GM10266 (cell line): Measurements from ENCODE around the gene DCDC2C.

Experiments used
- DNase-seq: peaks from one replicate; pipeline ENCODE4 v3.0.0; 2012; ENCODE audit errors: extremely low spot score
- TF ChIP-seq, protein P1 (sequence below): IDR thresholded peaks from 2 replicates; pipeline ENCODE4 v1.5.1; 2012; ENCODE audit warnings: mild to moderate bottlenecking, low read depth; ENCODE audit not compliant: control insufficient read depth, insufficient read depth; ENCODE audit errors: missing control alignments

DCDC2C gene

DNA sequence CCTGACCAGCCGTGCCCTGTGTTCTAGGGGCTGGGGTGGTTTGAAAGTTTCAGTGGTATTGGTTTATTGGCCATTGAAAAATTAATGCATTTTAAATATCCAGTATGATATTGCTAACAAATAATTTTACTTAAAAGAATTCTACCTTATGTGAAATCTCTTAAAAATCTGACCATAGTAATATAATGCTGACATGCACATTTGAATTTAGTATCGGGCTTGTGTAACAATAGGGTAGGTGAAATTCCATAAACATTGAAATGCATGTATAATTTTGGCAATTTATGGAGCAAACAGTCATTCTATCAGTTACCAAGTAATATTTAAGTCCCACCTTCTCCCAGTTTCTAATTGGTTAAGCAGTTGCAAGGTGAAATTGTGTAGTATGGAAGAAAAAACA, 170.5 kb downstream of the DCDC2C start:
- TF ChIP-seq, protein P1, sequence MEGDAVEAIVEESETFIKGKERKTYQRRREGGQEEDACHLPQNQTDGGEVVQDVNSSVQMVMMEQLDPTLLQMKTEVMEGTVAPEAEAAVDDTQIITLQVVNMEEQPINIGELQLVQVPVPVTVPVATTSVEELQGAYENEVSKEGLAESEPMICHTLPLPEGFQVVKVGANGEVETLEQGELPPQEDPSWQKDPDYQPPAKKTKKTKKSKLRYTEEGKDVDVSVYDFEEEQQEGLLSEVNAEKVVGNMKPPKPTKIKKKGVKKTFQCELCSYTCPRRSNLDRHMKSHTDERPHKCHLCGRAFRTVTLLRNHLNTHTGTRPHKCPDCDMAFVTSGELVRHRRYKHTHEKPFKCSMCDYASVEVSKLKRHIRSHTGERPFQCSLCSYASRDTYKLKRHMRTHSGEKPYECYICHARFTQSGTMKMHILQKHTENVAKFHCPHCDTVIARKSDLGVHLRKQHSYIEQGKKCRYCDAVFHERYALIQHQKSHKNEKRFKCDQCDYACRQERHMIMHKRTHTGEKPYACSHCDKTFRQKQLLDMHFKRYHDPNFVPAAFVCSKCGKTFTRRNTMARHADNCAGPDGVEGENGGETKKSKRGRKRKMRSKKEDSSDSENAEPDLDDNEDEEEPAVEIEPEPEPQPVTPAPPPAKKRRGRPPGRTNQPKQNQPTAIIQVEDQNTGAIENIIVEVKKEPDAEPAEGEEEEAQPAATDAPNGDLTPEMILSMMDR = no peak
- no peak for DNase-seq

DNA sequence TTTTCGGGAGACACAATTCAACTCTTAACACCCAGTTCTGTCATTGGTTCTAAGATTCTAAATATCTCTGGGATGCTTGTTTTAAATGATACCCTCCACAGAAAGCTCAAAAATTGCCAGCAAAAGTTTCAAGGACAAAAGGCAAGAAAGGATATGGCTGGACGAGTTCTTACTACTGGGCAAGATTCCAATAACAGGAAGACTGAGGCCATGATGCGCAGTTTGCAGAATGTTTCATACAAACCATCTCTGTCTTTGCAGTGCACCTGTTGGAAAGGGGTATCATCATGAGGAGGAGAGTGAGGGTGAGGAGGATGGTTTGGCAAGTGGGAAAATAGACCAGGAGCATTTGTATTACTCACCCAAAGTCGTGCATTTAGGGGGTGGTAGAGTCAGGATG, 172.8 kb downstream of the DCDC2C start:
- TF ChIP-seq, protein P1 = no peak
- no peak for DNase-seq

DNA sequence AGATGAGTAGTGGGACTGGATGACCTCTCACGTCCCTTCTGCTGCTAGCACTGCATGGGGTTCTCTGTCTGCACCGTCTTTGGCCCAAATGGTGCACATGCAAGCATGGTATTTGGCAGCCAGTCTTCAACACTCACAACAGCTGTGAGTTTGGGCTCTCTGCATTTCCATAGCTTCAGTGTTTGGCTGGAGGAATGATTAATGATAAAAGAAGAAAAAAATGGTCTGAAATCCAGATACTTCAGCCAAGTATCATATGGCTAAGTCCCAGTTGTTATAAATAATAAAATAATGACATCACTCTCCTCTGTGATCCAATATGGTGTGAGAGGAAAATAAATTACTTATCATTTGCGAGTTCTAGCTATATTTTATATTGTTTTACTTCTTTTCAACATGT, 173.3 kb downstream of the DCDC2C start:
- TF ChIP-seq, protein P1 = no peak
- no peak for DNase-seq

DNA sequence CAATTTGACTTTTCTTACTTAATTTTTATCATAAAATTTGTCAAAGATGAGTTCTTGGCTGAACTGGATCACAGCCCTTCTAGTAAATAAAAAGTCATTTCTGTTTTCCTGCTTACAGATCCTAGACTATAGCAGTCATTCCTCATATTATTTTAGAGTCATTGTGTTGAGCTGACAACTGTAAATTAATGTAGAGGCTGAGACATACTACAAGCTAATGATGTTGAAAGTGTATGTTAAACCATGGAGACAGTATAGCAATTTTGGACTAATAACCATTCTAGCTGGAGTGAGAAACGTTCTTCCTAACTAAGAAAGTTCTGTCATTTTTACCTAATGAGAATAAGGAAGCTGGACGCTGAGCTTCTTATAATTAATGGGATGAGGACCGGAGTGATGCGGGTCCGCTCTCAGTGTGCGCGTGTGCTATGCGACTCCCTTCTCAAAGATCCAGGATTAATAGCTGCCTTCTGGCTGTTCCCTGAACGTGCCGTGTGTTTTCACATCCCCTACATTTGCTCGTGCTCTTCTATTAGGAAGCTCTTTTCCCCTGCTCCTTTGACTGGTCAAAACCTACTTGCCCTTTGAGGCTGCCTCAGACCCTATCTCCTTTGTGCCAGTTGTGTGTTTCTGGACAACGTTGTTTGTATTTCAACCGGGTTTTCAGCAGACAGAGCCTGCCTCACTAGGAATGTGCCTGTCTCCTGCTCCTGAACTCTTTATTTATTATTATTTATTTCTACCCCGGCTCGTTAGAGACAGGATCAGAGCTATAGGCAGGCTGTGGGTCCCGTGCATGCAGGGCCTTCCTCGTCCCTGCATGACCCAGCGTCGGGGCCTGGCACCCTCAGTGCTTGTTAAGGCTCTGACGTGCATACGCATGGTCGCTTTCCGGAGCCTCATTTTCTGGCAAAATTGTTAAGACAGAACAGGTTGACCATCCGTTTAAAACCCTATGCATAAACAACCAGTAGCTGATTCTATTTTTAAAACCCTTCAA, 182.6 kb downstream of the DCDC2C start:
- DNase-seq = no peak
- TF ChIP-seq, protein P1 = no peak

DNA sequence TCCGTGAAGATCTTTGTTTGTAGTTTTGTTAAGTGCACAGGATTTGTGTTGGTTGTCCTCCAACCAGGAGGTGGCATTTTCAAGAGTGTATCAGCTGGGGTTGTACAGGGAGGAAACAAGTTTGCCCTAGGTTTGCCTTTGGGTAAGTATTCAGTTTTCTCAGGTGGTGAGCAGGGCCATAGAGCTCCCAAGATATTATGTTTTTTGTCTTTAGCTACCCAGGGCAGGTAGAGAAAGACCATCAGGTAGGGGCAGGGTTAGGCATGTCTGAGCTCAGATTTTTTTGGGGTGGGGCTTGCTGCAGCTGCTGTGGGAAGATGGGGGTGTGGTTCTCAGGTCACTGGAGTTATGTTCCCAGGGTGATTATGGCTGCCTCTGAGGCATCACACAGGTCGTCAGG, 191.6 kb downstream of the DCDC2C start:
- DNase-seq = no peak
- TF ChIP-seq, protein P1 = no peak
